HG03565 (cell line): Measurements from ENCODE around the gene C6orf47.

Experiments
- ATAC-seq: cut with Tn5 transposase; IDR thresholded peaks from one replicate; pipeline ENCODE4 v1.9.1; 2021; ENCODE audit warnings: mild to moderate bottlenecking, moderate library complexity; ENCODE audit not compliant: unreplicated experiment

C6orf47 gene

DNA sequence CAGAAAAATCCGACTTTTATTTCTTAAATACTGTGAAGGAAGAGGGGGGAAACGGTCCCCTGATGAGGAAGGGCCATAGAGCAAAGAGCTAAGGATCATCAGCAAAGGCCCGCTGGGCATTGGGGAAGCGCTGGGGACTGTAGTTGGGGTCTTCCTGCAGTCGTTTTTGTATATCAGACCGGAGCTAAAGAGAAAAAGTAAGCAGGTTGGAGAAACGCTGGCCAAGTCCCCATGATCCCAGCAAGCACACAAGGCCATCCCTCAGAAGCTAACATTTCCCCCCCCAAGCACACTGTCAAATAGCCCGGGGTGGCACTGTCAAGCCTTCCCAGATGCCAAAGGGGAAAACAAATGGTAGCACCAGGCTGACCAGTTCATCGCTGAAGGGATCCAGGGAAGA, 21.5 kb downstream of the C6orf47 start:
- no peak for ATAC-seq

DNA sequence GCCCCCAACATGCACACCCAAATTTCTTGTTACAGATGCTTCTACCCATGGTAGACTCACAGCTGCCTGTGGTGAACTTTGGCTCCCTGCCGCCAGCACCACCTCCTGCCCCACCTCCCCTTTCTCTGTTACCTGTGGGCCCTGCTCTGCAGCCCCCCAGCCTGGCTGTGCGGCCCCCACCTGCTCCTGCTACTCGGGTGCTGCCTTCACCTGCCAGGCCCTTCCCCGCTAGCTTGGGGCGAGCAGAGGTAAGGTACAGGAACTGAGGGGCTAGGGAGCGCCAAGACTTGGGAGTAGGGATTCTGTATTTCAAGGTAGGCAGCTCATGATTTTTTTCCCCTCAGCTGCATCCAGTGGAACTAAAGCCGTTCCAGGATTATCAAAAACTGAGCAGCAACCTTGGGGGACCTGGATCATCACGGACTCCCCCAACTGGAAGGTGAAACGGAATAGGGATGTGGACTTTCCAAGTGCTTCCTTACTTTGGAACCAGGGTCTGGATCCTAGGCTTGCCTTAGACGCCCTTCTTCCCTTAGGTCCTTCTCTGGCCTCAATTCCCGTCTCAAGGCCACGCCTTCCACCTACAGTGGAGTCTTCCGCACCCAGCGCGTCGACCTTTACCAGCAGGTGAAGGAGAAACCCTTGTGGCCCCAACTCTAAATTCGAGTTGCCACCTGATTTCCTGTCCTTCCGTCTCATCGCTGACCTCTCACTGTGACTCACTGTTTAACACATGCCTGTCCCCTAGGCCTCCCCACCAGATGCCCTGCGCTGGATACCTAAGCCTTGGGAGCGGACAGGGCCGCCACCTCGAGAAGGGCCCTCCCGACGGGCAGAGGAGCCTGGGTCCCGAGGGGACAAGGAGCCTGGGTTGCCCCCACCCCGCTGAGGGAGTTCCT, 23.6 kb downstream of the C6orf47 start:
- no peak for ATAC-seq

DNA sequence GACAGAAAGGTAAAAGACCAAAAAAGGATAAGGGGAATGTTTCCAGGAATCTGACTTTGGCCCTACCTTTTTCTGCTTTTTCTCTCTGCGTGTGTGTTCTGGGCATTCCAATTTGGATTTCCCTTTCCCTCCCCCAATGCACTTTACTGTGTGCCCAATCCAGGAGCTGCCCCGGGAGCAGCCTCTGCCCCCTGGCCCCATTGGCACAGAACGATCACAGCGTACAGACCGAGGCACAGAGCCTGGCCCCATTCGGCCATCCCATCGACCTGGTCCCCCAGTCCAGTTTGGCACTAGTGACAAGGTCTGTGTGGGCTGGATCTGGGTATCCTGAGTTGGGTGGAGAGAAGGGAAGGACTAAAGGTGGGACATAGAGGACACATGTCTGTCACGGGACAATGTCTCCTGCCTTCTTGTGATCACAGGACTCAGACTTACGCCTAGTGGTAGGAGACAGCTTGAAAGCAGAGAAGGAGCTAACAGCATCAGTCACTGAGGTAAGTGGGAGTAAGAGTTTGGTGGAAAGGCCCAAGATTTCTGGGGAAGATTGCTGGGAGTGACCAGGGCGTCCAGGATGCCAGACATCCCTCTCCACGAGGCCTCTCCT, 25.5 kb downstream of the C6orf47 start:
- ATAC-seq = no peak

DNA sequence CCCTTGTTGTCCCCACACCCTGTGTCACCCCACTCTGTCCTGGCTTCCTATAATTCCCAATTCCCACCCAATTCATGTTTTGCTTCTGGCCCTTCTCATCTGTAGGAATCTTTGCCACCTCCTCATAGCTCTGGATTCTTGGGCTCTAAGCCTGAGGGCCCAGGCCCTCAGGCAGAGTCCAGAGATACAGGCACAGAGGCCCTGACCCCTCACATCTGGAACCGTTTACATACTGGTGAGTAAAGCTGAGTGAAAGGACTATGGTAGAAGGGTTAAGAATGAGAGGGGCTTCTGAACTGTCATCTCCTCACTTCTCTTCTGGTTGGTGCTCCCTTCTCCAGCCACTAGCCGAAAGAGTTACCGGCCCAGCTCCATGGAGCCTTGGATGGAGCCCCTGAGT, 26.4 kb downstream of the C6orf47 start:
- no peak for ATAC-seq

DNA sequence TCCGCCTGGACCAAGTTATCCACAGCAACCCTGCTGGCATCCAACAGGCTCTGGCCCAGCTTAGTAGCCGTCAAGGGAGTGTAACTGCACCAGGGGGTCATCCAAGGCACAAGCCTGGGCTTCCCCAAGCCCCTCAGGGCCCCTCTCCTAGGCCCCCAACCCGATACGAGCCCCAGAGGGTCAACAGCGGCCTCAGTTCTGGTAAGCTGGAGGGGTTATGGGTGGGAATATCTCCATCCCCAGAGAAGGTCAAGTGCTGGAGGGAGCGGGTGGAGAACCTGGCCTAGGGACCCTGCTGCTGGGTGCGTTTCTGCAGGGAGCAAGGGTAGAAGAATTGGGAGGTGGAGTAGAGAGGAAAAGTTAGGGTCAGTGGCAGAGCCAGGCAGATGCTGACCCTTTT, 27.1 kb downstream of the C6orf47 start:
- ATAC-seq = no peak

DNA sequence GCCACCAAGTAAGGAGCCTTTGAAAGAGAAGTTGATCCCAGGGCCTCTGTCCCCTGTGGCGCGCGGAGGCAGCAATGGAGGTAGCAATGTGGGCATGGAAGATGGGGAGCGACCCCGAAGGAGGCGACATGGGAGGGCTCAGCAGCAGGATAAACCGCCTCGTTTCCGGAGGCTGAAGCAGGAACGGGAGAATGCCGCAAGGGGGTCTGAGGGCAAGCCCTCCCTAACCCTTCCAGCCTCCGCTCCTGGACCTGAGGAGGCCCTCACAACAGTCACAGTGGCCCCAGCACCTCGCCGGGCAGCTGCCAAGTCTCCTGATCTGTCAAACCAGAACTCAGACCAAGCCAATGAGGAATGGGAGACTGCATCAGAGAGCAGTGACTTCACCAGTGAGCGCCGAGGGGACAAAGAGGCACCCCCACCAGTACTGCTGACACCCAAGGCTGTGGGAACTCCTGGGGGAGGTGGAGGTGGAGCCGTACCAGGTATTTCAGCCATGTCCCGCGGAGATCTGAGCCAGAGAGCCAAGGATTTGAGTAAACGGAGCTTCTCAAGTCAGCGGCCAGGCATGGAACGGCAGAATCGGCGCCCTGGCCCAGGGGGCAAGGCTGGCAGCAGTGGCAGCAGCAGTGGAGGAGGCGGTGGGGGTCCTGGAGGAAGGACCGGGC, 28.2 kb downstream of the C6orf47 start:
- ATAC-seq = no peak

DNA sequence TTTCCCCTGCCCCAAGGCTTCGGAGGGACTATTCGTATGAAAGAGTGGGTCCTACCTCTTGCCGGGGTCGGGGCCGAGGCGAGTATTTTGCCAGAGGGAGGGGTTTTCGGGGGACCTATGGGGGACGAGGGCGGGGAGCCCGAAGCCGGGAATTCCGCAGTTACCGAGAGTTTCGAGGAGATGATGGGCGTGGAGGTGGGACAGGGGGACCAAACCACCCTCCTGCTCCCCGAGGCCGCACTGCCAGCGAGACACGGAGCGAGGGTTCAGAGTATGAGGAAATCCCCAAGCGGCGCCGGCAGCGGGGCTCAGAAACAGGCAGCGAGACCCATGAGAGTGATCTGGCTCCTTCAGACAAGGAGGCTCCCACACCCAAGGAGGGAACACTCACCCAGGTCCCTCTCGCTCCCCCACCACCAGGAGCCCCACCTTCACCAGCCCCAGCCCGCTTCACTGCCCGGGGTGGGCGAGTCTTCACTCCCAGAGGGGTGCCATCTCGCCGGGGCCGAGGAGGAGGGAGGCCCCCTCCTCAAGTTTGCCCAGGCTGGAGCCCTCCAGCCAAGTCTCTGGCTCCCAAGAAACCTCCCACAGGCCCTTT, 28.8 kb downstream of the C6orf47 start:
- ATAC-seq = no peak

DNA sequence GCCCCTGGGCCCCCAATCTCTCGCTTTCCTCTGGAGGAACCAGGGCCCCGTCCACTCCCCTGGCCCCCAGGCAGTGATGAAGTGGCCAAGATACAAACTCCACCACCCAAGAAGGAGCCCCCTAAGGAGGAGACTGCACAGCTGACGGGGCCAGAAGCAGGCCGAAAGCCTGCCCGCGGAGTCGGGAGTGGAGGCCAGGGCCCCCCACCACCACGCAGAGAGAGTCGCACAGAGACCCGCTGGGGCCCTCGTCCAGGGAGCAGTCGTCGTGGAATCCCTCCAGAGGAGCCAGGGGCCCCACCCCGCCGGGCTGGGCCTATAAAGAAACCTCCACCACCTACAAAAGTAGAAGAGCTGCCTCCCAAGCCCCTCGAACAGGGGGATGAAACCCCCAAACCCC, 29.4 kb downstream of the C6orf47 start:
- no peak for ATAC-seq

DNA sequence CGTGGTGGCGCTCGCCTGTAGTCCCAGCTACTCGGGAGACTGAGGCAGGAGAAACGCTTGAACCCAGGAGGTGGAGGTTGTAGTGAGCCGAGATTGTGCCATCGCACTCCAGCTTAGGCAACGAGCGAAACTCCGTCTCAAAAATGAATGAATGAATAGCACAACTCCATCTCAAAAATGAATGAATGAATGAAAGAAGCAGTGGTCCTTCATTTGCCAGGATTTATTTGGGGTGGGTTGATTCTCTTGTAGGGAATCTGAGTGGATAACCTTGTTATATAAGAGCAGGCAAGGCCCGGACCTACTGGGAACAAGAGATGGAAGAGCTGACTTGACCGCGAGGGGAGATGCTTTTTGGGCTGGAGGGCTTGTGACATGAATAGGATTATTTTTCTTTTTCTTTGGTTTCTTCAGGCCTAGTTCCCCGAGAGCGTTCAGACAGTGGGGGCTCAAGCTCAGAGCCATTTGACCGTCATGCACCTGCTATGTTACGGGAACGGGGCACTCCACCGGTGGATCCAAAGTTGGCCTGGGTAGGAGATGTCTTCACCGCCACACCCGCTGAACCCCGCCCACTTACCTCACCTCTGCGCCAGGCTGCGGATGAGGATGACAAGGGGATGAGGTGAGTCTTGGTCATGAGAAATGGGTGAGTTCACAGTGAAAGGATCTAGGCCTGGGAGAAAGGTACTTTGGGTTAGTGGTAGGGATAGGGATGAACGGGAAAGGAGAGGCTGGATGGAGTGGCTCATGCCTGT, 30.2 kb downstream of the C6orf47 start:
- no peak for ATAC-seq

DNA sequence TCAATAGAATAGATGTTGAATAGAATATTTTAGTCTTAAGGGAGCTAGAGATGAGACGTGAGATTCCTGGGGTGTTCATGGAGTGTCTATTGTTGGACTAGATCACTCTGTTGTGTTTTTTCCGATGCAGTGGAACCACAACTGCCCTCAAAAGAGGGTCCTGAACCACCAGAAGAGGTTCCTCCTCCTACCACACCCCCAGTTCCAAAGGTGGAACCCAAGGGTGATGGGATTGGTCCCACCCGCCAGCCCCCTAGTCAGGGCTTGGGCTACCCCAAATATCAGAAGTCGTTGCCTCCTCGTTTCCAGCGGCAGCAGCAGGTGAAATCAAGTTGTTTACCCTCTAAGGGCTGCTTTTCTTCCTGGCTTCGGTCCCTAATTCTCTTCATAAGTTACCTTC, 31.6 kb downstream of the C6orf47 start:
- no peak for ATAC-seq

DNA sequence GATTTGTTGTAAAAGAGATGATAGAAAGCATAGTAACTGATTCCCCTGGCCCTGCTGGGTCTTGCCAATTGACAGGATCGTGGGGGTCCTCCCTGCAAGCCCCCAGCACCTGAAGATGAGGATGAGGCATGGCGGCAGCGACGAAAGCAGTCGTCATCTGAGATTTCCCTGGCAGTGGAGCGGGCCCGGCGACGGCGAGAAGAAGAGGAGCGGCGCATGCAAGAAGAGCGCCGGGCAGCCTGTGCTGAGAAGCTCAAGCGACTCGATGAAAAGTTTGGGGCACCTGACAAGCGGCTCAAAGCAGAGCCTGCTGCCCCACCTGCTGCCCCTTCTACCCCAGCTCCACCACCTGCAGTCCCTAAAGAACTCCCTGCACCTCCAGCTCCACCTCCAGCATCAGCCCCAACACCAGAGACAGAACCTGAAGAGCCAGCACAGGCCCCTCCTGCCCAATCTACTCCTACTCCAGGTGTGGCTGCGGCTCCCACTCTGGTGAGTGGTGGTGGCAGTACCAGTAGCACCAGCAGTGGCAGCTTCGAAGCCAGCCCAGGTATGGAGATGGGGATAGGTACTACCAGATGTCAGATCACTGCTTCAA, 32.8 kb downstream of the C6orf47 start:
- ATAC-seq = no peak

DNA sequence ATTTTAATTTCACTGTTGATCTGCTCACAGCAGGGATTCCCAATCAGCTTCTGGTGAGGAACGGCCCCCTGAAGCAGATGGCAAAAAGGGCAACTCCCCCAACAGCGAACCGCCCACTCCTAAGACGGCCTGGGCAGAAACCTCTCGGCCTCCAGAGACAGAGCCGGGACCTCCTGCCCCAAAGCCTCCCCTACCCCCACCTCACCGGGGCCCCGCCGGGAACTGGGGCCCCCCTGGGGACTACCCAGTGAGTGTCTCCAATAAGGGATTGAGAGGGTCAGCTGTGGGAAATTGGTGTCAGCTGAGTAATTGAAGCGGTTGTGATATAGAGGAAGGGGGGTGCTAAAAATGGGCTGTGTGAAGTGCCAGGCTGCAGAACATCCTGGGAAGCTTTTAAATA, 33.6 kb downstream of the C6orf47 start:
- ATAC-seq = no peak

DNA sequence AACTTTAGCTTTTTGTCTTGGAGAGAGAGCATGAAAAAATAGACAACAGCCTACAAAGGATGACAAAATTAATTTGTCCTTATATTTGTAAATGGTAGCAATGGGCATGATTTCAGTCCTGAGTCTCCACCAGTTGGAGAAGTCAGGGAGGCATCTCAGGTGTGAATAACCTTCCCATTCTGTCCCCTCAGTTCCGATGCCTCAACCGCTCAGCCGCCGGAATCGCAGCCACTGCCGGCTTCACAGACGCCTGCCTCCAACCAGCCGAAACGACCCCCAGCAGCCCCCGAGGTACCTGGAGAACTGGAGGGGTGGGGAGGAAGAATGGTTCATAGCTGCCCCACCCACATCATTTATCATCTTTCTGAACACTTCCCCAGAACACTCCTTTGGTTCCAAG, 36.5 kb downstream of the C6orf47 start:
- no peak for ATAC-seq

DNA sequence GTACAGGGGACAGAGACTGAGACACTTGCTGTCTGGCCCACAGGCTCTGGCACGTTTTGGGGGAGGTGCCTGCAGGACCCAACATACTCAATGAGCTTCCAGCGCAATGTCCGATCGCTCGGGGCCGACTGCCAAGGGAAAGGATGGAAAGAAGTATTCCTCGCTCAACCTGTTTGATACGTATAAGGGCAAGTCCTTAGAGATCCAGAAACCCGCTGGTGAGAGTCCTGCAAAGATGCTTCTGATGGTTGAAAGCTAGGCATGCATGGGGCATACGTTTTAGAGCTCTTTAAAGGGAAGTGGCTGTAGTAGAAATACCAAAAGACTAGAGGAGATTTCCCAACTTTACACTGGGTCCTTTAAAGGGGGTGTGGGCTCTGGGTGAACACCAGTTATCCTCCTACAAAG, 37.9 kb downstream of the C6orf47 start:
- no peak for ATAC-seq

DNA sequence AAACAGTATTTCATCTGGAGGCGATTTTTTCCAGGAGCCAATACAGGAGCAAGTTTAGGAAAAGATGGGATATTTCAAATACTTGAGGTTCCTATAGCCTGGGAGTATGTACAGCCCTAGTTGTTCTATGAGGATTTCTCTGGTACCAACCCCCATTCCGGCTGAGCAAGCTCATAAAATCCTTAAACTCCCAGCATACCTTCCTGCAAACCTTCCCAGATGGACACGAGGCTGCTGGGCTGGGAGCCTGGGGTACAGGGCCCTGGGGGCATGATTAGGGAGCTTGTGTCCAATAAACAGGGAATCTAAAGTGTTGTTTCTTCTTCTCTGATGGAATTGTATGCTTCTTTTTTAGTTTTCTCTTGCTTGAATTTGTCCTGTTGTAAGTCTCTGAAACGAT, 38.6 kb downstream of the C6orf47 start:
- no peak for ATAC-seq

DNA sequence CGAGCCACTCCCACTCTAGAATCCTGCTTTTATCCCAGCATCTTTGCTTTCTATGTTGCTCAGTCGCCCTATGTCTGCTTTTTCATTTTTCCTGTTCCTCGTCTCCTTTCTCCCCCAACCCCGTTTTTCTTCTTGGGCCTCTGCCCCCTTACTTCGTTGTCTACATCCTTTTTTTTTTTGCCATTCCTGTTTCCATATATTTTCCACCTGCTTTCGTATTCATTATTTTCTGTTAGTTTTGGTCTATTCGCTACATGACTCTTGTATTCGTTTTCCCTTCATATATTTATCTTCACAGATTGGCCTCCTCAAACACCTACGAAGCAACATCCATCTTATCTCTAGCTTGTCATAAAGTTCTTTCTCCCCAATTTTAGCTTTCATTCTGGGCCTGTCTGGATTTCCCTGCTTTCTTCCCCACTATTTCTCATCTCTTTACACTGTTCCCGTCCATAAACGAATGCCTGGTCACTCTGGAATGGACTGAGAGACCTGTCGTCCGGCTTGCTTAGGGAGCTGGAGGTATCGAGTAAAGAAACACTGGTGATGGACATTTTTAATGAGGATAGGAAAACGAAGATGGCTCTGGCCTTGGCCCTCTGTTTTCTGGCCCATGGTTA, 39.1 kb downstream of the C6orf47 start:
- no peak for ATAC-seq

DNA sequence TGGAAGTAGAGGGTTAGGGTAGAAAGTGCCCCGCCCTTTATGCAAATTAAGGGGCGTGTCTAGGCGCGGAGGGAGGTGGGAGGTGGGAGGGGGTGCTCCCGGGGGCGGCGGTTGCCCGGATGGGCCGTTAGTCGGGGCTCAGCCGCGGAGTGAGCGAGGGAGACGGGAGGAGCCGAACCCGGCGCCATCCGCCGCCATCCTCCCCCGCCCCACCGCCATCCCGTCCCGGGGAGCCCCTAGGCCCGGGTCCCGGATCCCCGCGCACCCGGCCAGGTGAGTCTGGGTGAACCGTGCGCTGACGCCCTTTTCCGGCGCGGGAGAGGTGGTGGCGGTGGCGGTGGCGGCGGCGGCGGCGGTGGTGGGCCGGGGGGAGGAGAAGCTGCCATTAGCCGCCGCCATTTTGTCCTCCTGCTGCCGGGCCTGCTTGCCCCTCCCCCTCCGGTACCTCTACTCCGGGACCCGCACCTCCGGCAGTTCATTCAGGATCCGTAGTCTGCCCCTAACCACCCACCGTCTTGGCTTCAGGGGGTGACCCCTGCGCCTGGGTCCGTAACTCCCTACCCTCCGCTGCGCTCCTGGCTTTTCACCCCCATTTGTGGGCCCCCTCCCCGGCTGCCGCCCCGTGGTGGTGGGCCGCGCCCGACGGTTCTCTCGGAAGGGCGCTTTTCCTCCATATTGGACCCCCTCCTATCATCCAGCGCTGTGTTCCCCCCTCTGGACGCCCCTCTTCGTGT, 39.8 kb downstream of the C6orf47 start, which contains the start of gene PRRC2A:
Gene PRRC2A (plus strand): TSS at position 130 of the 734 bp plus-strand sequence. CDS start 2,075 bp downstream, outside the sequence.
- peak; percentile 14 for ATAC-seq

DNA sequence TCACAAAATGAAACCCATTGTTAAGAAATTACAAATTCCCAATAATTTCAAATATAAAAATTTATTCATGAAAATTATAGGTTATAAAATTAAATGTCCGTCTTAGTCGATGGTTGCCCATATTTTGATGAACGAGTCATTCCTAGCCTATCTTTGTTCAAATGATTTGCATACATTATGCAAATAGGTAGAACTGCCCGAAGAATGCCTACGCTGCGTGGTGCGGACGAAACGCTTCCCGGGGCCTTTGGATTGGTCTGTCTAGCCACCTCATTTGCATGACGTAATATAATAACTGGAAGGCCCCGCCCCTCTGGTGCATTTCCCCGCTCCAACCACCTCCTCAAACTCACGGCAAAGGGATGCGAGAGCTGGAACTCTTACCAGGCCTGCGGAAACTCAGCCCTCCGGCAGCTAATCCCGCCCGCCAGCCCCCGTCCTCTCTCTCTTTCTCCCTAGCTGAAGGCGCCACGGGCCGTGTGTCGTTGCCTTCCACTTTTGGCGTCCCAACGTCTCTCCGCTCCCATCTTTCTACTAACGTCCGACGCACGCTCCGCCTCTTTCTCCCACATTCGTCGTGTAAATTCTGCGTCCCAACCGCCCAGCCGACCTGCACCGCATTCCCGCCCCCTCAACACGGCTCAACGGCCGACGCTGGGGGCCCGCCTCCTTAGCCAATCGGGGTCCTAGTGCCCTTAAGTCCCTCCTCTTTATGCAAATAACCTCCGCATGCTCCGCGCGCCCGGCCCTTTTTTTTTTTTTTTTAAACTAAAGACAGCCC, 40.6 kb downstream of the C6orf47 start:
- ATAC-seq = peak; percentile 76
